Parathyroid adenoma (tissue), 2 donors: ENCODE measurements around the gene DGKB.

ENCODE experiments used
- H2AFZ ChIP-seq: fragments of 300-600 bp; sonication (generic); one replicate; pipeline ENCODE4 v1.7.0; 2017; ENCODE audit warnings: antibody characterized with exemption, mild to moderate bottlenecking
- H3K27ac ChIP-seq: fragments of 300-600 bp; sonication (generic); one replicate; pipeline ENCODE4 v1.7.0; 2017
- H3K27me3 ChIP-seq: fragments of 300-600 bp; sonication (generic); one replicate; pipeline ENCODE4 v1.7.0; 2017; ENCODE audit warnings: low read length; ENCODE audit not compliant: control insufficient read depth, insufficient read depth
- H3K36me3 ChIP-seq: fragments of 300-600 bp; sonication (generic); one replicate; pipeline ENCODE4 v1.7.0; 2017; ENCODE audit warnings: low read length; ENCODE audit not compliant: control insufficient read depth, insufficient read depth
- H3K4me1 ChIP-seq: fragments of 300-600 bp; sonication (generic); one replicate; pipeline ENCODE4 v1.7.0; 2017; ENCODE audit warnings: control low read depth
- H3K4me2 ChIP-seq: fragments of 300-600 bp; sonication (generic); one replicate; pipeline ENCODE4 v1.7.0; 2017; ENCODE audit warnings: low read length
- H3K4me3 ChIP-seq: fragments of 300-600 bp; sonication (generic); one replicate; pipeline ENCODE4 v1.7.0; 2017; ENCODE audit warnings: low read depth, low read length
- H3K79me2 ChIP-seq: fragments of 300-600 bp; sonication (generic); one replicate; pipeline ENCODE4 v1.7.0; 2017; ENCODE audit warnings: control low read depth
- H3K9ac ChIP-seq: fragments of 300-600 bp; sonication (generic); one replicate; pipeline ENCODE4 v1.7.0; 2017; ENCODE audit warnings: mild to moderate bottlenecking
- H3K9me3 ChIP-seq: fragments of 300-600 bp; sonication (generic); one replicate; pipeline ENCODE4 v1.7.0; 2017; ENCODE audit warnings: low read length; ENCODE audit not compliant: control insufficient read depth
- TF ChIP-seq, protein P1 (sequence below): fragments of 300-600 bp; sonication (generic); IDR thresholded peaks from one replicate; pipeline ENCODE4 v1.7.0; 2017; ENCODE audit warnings: antibody characterized with exemption, mild to moderate bottlenecking
- donor health status: primary hyperparathyroidism.

The DGKB gene

DNA sequence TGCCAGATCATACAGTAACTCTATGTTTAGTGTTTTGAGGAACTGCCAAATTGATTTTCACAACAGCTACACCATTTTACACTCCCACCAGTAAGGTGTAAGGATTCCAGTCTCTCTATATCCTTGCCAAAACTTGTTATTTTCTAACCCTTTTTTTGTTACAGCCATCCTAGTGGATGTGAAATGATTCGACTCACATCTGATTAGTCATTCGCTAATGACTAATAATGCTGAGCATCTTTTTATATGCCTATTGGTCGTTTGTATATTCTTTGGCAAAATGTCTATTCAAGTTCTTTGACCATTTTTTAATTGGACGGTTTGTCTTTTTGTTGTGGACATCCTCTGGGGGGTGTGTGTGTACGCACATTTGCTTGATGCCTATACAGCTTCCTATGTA, 142.8 kb downstream of the DGKB start:
- no peaks in the 10 kb centered on the region for H3K9me3 ChIP-seq
- H3K27me3 ChIP-seq = no peaks in the 10 kb centered on the region
- no peaks in the 10 kb centered on the region for H3K36me3 ChIP-seq
- H3K27ac ChIP-seq = no peak overlapping the region
- no peaks in the 10 kb centered on the region for H3K79me2 ChIP-seq
- H3K4me2 ChIP-seq = no peak overlapping the region
- H3K9ac ChIP-seq = no peak overlapping the region
- H2AFZ ChIP-seq = no peak overlapping the region
- H3K4me1 ChIP-seq = no peaks in the 10 kb centered on the region
- H3K4me3 ChIP-seq = no peak overlapping the region
- TF ChIP-seq, protein P1, sequence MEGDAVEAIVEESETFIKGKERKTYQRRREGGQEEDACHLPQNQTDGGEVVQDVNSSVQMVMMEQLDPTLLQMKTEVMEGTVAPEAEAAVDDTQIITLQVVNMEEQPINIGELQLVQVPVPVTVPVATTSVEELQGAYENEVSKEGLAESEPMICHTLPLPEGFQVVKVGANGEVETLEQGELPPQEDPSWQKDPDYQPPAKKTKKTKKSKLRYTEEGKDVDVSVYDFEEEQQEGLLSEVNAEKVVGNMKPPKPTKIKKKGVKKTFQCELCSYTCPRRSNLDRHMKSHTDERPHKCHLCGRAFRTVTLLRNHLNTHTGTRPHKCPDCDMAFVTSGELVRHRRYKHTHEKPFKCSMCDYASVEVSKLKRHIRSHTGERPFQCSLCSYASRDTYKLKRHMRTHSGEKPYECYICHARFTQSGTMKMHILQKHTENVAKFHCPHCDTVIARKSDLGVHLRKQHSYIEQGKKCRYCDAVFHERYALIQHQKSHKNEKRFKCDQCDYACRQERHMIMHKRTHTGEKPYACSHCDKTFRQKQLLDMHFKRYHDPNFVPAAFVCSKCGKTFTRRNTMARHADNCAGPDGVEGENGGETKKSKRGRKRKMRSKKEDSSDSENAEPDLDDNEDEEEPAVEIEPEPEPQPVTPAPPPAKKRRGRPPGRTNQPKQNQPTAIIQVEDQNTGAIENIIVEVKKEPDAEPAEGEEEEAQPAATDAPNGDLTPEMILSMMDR = no peak

DNA sequence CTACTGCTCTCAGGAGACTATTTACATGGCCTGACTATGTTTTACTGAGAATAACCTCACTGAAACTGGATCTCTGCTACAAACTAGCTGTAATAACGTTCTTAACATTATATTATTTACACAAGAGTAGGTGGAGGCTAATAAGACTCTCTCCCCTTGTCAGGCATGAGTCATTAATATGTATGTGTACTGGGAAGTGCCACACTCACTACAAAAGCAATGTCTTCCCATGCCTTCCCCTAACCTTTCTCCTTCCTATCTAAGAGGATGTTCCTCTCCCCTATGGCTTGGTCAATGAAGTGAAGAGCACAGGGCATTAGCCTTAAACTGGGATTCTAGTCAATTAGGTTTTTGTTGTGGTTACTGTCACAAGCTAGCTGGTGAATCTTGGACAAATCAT, 147.9 kb downstream of the DGKB start:
- no peaks in the 10 kb centered on the region for H3K4me1 ChIP-seq
- no peak overlapping the region for H3K27ac ChIP-seq
- no peaks in the 10 kb centered on the region for H3K36me3 ChIP-seq
- H3K4me2 ChIP-seq = no peak overlapping the region
- no peak overlapping the region for H3K9ac ChIP-seq
- no peaks in the 10 kb centered on the region for H3K79me2 ChIP-seq
- H3K27me3 ChIP-seq = no peaks in the 10 kb centered on the region
- H2AFZ ChIP-seq = no peak overlapping the region
- TF ChIP-seq, protein P1 = no peak
- no peaks in the 10 kb centered on the region for H3K9me3 ChIP-seq
- no peak overlapping the region for H3K4me3 ChIP-seq

DNA sequence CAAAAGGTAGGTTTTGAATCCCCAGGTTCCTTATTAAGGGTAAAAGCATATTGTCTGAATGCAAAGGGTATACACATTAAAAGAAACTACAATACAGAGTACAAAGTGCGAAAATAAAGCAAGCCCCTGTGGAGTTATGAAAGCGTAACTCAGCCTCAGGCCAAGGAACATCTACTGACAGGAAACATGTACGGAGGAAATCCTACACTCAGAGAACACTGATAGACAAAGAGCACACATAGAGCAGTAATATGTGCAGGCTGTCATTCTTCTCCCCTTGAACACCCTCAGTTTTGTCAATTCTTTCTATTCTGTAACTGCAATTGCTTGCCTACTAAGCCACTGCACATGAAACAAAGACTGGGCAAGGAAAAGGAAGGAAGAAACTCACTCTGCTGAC, 150.2 kb downstream of the DGKB start:
- H3K27me3 ChIP-seq = no peaks in the 10 kb centered on the region
- H3K4me2 ChIP-seq = no peak overlapping the region
- no peak overlapping the region for H3K27ac ChIP-seq
- TF ChIP-seq, protein P1 = no peak
- H3K36me3 ChIP-seq = no peaks in the 10 kb centered on the region
- H3K9ac ChIP-seq = no peak overlapping the region
- no peaks in the 10 kb centered on the region for H3K4me1 ChIP-seq
- H3K4me3 ChIP-seq = no peak overlapping the region
- no peak overlapping the region for H2AFZ ChIP-seq
- H3K9me3 ChIP-seq = no peaks in the 10 kb centered on the region
- H3K79me2 ChIP-seq = no peaks in the 10 kb centered on the region

DNA sequence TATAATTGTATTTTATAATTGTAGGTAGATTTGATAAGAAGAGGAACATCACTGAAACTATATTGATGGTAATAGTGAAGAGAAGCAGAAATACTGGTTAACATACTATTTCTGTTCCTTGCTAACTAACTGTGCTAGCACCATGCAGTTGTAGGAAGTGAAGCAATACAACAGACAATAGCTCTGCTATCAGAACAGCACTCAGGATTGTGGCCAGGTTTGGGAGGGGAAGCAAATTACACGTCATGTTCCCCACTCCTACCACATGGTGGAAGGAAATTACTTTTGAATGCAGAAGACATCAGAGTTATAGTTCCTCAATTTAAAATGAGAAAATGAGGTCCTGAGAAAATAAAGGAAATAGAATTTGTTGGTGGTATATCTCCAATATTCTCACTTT, 151.1 kb downstream of the DGKB start:
- TF ChIP-seq, protein P1 = no peak
- Histone ChIP-seq H3K4me2 (no peak overlapping the region), H3K9ac (no peak overlapping the region), H3K4me1 (no peaks in the 10 kb centered on the region), H3K27ac (no peak overlapping the region), H3K4me3 (no peak overlapping the region), H3K27me3 (no peaks in the 10 kb centered on the region), H3K9me3 (no peaks in the 10 kb centered on the region), H3K79me2 (no peaks in the 10 kb centered on the region), H3K36me3 (no peaks in the 10 kb centered on the region), H2AFZ (no peak overlapping the region)

DNA sequence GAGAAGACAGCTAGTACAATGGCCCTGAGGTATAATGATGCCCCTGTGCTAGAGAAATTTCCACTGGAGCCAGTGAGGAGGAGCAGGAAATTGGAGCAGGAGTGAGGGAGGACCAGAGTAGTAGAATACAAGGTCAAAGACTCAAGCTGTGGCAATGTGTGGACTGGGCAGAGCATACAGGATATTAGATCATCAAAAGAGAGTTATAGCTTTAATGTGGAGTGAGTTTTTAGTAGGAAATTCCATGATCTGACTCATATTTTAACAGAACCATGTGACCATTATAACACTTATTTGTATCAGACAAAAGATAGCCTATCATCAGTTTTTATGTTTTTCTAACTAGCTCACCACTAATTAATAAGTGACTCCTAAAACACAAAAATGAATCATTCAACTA, 154.1 kb downstream of the DGKB start:
- Histone ChIP-seq H3K4me1 (no peaks in the 10 kb centered on the region), H3K27ac (no peak overlapping the region), H3K9ac (no peak overlapping the region), H3K36me3 (no peaks in the 10 kb centered on the region), H2AFZ (no peak overlapping the region), H3K4me3 (no peak overlapping the region), H3K79me2 (no peaks in the 10 kb centered on the region), H3K4me2 (no peak overlapping the region), H3K27me3 (no peaks in the 10 kb centered on the region), H3K9me3 (no peaks in the 10 kb centered on the region)
- TF ChIP-seq, protein P1 = no peak
